Measurements from ENCODE around the gene IGF2R. TPM values are rescaled to one million over a fixed set of nuclear protein-coding genes. Genes with fewer than 3 reads are reported as not detected.
"Not testable (repeated sequence)": the region's sequence is repeated elsewhere in the genome, so short reads cannot be mapped to it uniquely, and the experiment has no call there.

Gene IGF2R
- total and polyA plus RNA-seq, 2 experiments from 2014 or later: 61.2 to 132 TPM

GRCh38 chr6:160088069-160088783 lies 119.3 kb downstream of the IGF2R start:
- H3K4me1 ChIP-seq (ENCODE audit: insufficient read depth): no peaks in the 10 kb centered on the region
- H3K79me2 ChIP-seq: no peaks in the 10 kb centered on the region
- no peaks in the 10 kb centered on the region for H4K20me1 ChIP-seq (ENCODE audit: insufficient read depth, poor library complexity, severe bottlenecking)
- H3K27me3 ChIP-seq: no peaks in the 10 kb centered on the region
- H3K4me2 ChIP-seq: no peak overlapping the region
- H3K36me3 ChIP-seq (replicated peaks; ENCODE audit: insufficient read depth, low read depth): peaks cover 3% of the 10 kb centered on the region
- no peak overlapping the region for H3K4me3 ChIP-seq
- 68% methylated on average over 13 of the region's 13 CpGs for WGBS (ENCODE audit: low lambda C conversion rate, missing lambda C conversion rate)
- peak; percentile 82 for DNase-seq (ENCODE audit: low spot score)
- TF ChIP-seq CTCF (IDR thresholded peaks at IDR 0.05; ENCODE audit: poor library complexity) (peak; percentile 82), EZH2 (IDR thresholded peaks at IDR 0.05; ENCODE audit: borderline replicate concordance) (no peak), EZH2phosphoT487 (IDR thresholded peaks at IDR 0.05; ENCODE audit: low read depth, severe bottlenecking, unreplicated experiment) (no peak)
- no peaks in the 10 kb centered on the region for H3K9me3 ChIP-seq (ENCODE audit: low read depth)
- no peak overlapping the region for H3K27ac ChIP-seq
- no peaks in the 10 kb centered on the region for H3K9me2 ChIP-seq (replicated peaks; ENCODE audit: insufficient read depth)
- H2AFZ ChIP-seq: no peak overlapping the region

DNA sequence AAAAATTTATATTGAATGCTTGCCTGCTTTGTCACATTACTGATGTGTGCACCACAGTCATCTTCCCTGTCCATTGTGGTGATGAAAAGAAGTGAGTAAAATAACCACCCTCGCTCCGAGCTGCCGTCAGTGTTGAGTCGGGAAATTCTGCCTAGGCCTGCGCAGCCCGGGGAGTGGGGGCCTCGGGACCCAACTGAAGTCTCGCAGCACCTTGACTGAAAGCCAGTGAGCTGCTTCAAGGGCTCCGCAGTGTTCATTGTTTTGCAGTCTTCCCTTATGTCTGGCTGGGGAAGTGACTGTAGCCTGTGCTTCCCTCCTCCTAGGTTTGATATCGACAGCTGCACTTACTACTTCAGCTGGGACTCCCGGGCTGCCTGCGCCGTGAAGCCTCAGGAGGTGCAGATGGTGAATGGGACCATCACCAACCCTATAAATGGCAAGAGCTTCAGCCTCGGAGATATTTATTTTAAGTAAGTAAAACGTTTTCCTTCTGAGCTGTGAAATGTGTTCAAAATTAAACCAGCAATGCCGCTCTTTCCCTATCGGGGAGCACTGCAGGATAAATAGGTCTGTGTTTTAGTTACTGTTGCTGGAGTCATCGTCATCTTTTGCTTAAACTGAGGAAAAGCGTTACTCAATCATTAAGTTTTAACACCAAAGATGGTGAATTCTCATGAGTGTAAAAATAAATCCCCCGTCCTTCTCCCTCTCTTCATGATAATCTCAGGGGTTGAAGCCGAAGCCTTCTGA lies 120.1 kb downstream of the IGF2R start:
- no peaks in the 10 kb centered on the region for H3K79me2 ChIP-seq
- 94% methylated on average over 21 of the region's 21 CpGs for WGBS (ENCODE audit: low lambda C conversion rate, missing lambda C conversion rate)
- no peak overlapping the region for H3K4me3 ChIP-seq
- TF ChIP-seq CTCF (IDR thresholded peaks at IDR 0.05; ENCODE audit: poor library complexity): no peak
- TF ChIP-seq EZH2 (IDR thresholded peaks at IDR 0.05; ENCODE audit: borderline replicate concordance): no peak
- TF ChIP-seq EZH2phosphoT487 (IDR thresholded peaks at IDR 0.05; ENCODE audit: low read depth, severe bottlenecking, unreplicated experiment): no peak
- H3K9me2 ChIP-seq (replicated peaks; ENCODE audit: insufficient read depth): no peaks in the 10 kb centered on the region
- peaks cover 7% of the 10 kb centered on the region for H3K36me3 ChIP-seq (replicated peaks; ENCODE audit: insufficient read depth, low read depth)
- no peaks in the 10 kb centered on the region for H3K9me3 ChIP-seq (ENCODE audit: low read depth)
- no peak overlapping the region for H3K4me2 ChIP-seq
- no peaks in the 10 kb centered on the region for H3K27me3 ChIP-seq
- no peaks in the 10 kb centered on the region for H4K20me1 ChIP-seq (ENCODE audit: insufficient read depth, poor library complexity, severe bottlenecking)
- no peak overlapping the region for H2AFZ ChIP-seq
- H3K27ac ChIP-seq: no peak overlapping the region
- DNase-seq (ENCODE audit: low spot score): no peak
- H3K4me1 ChIP-seq (ENCODE audit: insufficient read depth): no peaks in the 10 kb centered on the region

- H3K4me1 ChIP-seq (ENCODE audit: insufficient read depth): no peaks in the 10 kb centered on the region
- WGBS (ENCODE audit: low lambda C conversion rate, missing lambda C conversion rate): 98% methylated on average over 7 of the region's 7 CpGs
Observed at GRCh38 chr6:160089534-160089897, 120.6 kb downstream of the IGF2R start.

GRCh38 chr6:160090442-160091239 lies 121.8 kb downstream of the IGF2R start:
- H2AFZ ChIP-seq; H4K20me1 ChIP-seq (ENCODE audit: insufficient read depth, poor library complexity, severe bottlenecking); DNase-seq (ENCODE audit: low spot score); H3K9me3 ChIP-seq (ENCODE audit: low read depth); H3K9me2 ChIP-seq (replicated peaks; ENCODE audit: insufficient read depth); H3K27me3 ChIP-seq; H3K4me2 ChIP-seq; H3K27ac ChIP-seq; H3K4me1 ChIP-seq (ENCODE audit: insufficient read depth); H3K4me3 ChIP-seq; H3K36me3 ChIP-seq (replicated peaks; ENCODE audit: insufficient read depth, low read depth); H3K79me2 ChIP-seq: not testable (repeated sequence)
- WGBS (ENCODE audit: low lambda C conversion rate, missing lambda C conversion rate): 93% methylated on average over 21 of the region's 32 CpGs

More at GRCh38 chr6:160089534-160089897, 120.6 kb downstream of the IGF2R start:
- TF ChIP-seq EZH2 (IDR thresholded peaks at IDR 0.05; ENCODE audit: borderline replicate concordance): no peak
- TF ChIP-seq EZH2phosphoT487 (IDR thresholded peaks at IDR 0.05; ENCODE audit: low read depth, severe bottlenecking, unreplicated experiment): no peak
- no peak for TF ChIP-seq CTCF (IDR thresholded peaks at IDR 0.05; ENCODE audit: poor library complexity)
- Histone ChIP-seq H2AFZ (no peak overlapping the region), H3K4me2 (no peak overlapping the region), H3K4me3 (no peak overlapping the region), H4K20me1 (ENCODE audit: insufficient read depth, poor library complexity, severe bottlenecking) (no peaks in the 10 kb centered on the region), H3K36me3 (replicated peaks; ENCODE audit: insufficient read depth, low read depth) (peaks cover 7% of the 10 kb centered on the region), H3K9me2 (replicated peaks; ENCODE audit: insufficient read depth) (no peaks in the 10 kb centered on the region), H3K79me2 (no peaks in the 10 kb centered on the region), H3K9me3 (ENCODE audit: low read depth) (no peaks in the 10 kb centered on the region), H3K27me3 (no peaks in the 10 kb centered on the region), H3K27ac (no peak overlapping the region)
- no peak for DNase-seq (ENCODE audit: low spot score)

GRCh38 chr6:160092176-160092575 lies 123.3 kb downstream of the IGF2R start:
- H4K20me1 ChIP-seq (ENCODE audit: insufficient read depth, poor library complexity, severe bottlenecking); H3K36me3 ChIP-seq (replicated peaks; ENCODE audit: insufficient read depth, low read depth); H3K9me3 ChIP-seq (ENCODE audit: low read depth); H3K79me2 ChIP-seq; H3K4me3 ChIP-seq; H3K4me1 ChIP-seq (ENCODE audit: insufficient read depth); H3K27me3 ChIP-seq; H3K4me2 ChIP-seq; DNase-seq (ENCODE audit: low spot score); H3K27ac ChIP-seq; H2AFZ ChIP-seq; H3K9me2 ChIP-seq (replicated peaks; ENCODE audit: insufficient read depth): not testable (repeated sequence)
- WGBS (ENCODE audit: low lambda C conversion rate, missing lambda C conversion rate): 97% methylated on average over 6 of the region's 6 CpGs
